Measurements from ENCODE around the gene TEKT1. TPM values are rescaled to one million over a fixed set of nuclear protein-coding genes. Genes with fewer than 3 reads are reported as not detected.
"Not testable (repeated sequence)": the region's sequence is repeated elsewhere in the genome, so short reads cannot be mapped to it uniquely, and the experiment has no call there.

The TEKT1 gene
- total RNA-seq = 9.7 TPM
- long read RNA-seq, transcript TEKT1-201 (8 exons, 3,421 nt) = major isoform, 7 of 13 reads
- long read RNA-seq, partial matches to known transcripts = 2 of 13 reads
- long read RNA-seq, other reads (novel, unspliced or antisense) = 4 of 13 reads

DNA sequence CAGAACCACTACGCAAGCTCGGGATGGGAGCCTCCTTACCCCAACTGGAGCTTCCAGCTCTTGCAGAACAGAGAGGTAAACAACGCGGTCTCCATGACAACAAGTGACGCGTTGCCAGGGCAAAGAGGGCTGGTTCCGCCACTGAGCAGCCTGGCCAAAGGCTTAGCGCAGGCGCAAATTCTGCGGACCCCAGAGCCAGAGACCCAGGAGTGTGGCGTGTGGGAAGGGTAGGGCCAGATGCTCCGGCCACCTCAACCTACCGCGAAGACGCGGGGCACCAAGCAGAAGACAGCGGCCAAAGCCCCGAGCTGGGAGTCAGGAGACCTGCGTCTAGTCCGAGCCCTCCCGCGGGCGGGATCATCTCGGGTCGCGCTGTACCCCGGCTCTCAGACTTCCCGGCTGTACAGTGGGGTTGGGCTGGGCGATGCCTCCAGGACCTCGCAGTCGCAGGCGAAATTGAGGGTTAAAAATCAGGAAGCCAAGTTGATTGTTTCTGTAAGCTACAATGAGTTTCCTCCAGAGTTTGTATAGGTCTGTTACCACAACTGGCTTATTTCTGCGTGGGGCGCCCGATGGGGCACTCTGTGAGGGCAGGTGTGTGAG, at the start of gene TEKT1:
TEKT1 (minus strand) TSS at position 69 of the 603 bp plus-strand sequence. CDS start 1,353 bp downstream, outside the sequence.
- DNase-seq = peak; percentile 88
- TF ChIP-seq, protein P1, sequence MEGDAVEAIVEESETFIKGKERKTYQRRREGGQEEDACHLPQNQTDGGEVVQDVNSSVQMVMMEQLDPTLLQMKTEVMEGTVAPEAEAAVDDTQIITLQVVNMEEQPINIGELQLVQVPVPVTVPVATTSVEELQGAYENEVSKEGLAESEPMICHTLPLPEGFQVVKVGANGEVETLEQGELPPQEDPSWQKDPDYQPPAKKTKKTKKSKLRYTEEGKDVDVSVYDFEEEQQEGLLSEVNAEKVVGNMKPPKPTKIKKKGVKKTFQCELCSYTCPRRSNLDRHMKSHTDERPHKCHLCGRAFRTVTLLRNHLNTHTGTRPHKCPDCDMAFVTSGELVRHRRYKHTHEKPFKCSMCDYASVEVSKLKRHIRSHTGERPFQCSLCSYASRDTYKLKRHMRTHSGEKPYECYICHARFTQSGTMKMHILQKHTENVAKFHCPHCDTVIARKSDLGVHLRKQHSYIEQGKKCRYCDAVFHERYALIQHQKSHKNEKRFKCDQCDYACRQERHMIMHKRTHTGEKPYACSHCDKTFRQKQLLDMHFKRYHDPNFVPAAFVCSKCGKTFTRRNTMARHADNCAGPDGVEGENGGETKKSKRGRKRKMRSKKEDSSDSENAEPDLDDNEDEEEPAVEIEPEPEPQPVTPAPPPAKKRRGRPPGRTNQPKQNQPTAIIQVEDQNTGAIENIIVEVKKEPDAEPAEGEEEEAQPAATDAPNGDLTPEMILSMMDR (IDR thresholded peaks at IDR 0.05) = no peak
- Histone ChIP-seq H3K27ac (no peak within 1 kb of the TSS), H3K4me1 (peaks cover 10% of the 10 kb centered on the region), H3K27me3 (ENCODE audit: low read depth) (peaks cover 58% of the 10 kb centered on the region), H3K9me3 (no peaks in the 10 kb centered on the region), H3K36me3 (no peaks in the 10 kb centered on the region), H3K4me3 (peak within 1 kb of the TSS; percentile 47)
- intact Hi-C loops (cut with DNase I) = no loop called here
- peak; percentile 95 to 97 for ATAC-seq

DNA sequence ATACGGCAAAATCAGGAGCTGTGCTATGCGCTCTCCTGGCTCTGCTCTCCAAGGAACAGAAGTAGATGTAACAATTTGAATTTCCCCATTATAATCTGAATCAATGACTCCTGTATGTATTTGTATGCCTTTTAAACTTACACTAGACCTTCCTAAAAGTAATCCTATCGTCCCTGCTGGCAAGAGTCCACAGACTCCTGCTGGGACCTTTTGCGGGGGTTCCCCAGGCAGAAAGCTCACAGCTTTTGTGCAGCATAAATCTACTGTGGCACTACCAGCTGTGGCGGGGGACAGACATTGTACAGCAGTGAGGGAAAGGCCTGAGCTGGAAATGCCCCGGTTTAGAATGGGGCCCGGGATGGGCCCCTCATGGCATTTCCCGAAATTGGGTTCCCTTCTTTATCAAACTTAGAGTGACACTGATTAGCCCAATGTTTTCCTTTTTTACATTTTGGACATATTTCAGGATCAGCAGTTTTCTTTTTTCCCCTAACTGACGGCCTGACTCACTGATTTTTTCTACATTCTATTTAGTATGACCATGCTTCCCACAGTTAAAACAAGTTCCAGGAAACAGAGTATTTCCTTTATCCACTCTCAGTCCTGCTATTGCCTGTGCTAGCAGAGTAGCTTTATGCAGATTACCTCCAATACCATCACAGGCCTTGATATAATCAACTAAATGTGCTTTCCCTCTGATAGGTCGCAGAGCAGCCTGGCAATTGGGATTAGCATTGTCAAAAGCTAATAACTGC, 47.9 kb upstream of the TEKT1 start:
- H3K4me1 ChIP-seq; H3K4me3 ChIP-seq; H3K9me3 ChIP-seq; intact Hi-C loops (cut with DNase I); H3K27ac ChIP-seq; H3K36me3 ChIP-seq; DNase-seq; H3K27me3 ChIP-seq (ENCODE audit: low read depth); ATAC-seq: not testable (repeated sequence)

DNA sequence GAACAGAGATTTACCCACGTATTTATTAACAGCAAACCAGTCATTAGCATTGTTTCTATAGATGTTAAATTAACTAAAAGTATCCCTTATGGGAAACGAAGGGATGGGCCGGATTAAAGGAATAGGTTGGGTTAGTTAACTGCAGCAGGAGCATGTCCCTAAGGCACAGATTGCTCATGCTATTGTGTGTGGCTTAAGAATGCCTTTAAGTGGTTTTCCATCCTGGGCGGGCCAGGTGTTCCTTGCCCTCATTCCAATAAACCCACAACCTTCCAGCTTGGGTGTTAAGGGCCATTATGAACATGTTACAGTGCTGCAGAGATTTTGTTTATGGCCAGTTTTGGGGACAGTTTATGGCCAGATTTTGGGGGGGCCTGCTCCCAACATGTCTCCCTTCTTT, 43.7 kb upstream of the TEKT1 start:
- H3K4me3 ChIP-seq; DNase-seq; intact Hi-C loops (cut with DNase I); H3K4me1 ChIP-seq; H3K27ac ChIP-seq; ATAC-seq; H3K9me3 ChIP-seq; H3K36me3 ChIP-seq; H3K27me3 ChIP-seq (ENCODE audit: low read depth): not testable (repeated sequence)

GRCh38 chr17:6872936-6873335, 41.4 kb upstream of the TEKT1 start:
- Histone ChIP-seq H3K9me3 (no peaks in the 10 kb centered on the region), H3K27ac (no peak overlapping the region), H3K4me3 (no peak overlapping the region), H3K36me3 (no peaks in the 10 kb centered on the region), H3K27me3 (ENCODE audit: low read depth) (peaks cover 6% of the 10 kb centered on the region), H3K4me1 (no peaks in the 10 kb centered on the region)
- ATAC-seq (no peak), DNase-seq (no peak)
- TF ChIP-seq, protein P1 (IDR thresholded peaks at IDR 0.05) = no peak
- intact Hi-C loops (cut with DNase I) = no loop called here

DNA sequence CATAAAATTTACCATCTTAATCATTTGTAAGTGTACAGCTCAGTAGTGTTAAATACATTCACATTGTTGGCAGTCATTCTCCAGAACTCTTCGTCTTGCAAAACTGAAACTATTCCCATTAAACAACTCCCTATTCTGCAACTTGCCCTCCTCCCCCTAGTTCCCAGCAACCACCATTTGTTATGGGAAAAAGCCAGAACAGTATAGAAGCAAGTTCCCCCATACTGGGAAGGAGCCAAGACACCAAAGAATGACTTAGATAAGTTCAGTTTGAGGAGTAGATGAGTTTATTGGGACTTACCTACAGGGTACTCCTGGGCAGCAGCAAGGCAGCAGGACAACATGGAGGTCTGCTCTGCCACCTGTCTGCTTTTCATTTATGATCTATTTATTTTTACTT, 39.3 kb upstream of the TEKT1 start:
- no peak for ATAC-seq
- Histone ChIP-seq H3K4me3 (no peak overlapping the region), H3K9me3 (no peaks in the 10 kb centered on the region), H3K36me3 (no peaks in the 10 kb centered on the region), H3K27ac (no peak overlapping the region), H3K27me3 (ENCODE audit: low read depth) (peaks cover 6% of the 10 kb centered on the region), H3K4me1 (no peaks in the 10 kb centered on the region)
- no peak for DNase-seq
- TF ChIP-seq, protein P1 (IDR thresholded peaks at IDR 0.05) = no peak
- intact Hi-C loops (cut with DNase I) = no loop called here

- TF ChIP-seq, protein P1 (IDR thresholded peaks at IDR 0.05) = no peak
- Histone ChIP-seq H3K4me1 (no peaks in the 10 kb centered on the region), H3K36me3 (no peaks in the 10 kb centered on the region), H3K9me3 (no peaks in the 10 kb centered on the region), H3K27ac (no peak overlapping the region), H3K4me3 (no peak overlapping the region), H3K27me3 (ENCODE audit: low read depth) (peaks cover 6% of the 10 kb centered on the region)
- no peak for DNase-seq
- peak in 1 of 2 donors; percentile 66 for ATAC-seq
- intact Hi-C loops (cut with DNase I) = no loop called here
Observed at GRCh38 chr17:6868582-6868981, 37.1 kb upstream of the TEKT1 start.
